Lower leg skin (tissue), 4 donors: Measurements from ENCODE around the gene SGMS2. TPM values are rescaled to one million over a fixed set of nuclear protein-coding genes. Genes with fewer than 3 reads are reported as not detected.

ENCODE experiments used
- DNase-seq, 2 donors: peaks; one replicate each; pipeline ENCODE4 v3.0.0-alpha.2; 2019; ENCODE audit warnings: low spot score in 2 of 2
- H3K4me3 ChIP-seq: fragments of 200-600 bp; sonication (generic); 2 replicates; pipeline ENCODE4 v1.5.1; 2017; ENCODE audit warnings: mild to moderate bottlenecking, low read depth; ENCODE audit not compliant: poor library complexity, severe bottlenecking
- POLR2A ChIP-seq, 2 donors: fragments of 450-650 bp; IDR thresholded peaks; one replicate each; pipeline ENCODE4 v1.6.1; 2016 to 2017; ENCODE audit warnings: antibody characterized with exemption in 2 of 2, mild to moderate bottlenecking in 1 of 2, moderate library complexity in 1 of 2
- WGBS, 2 donors: methylation state at CpG; one replicate each; pipeline ENCODE4 v1.1.5; 2018; 5-methylcytosine and 5-hydroxymethylcytosine counted together
- intact Hi-C: fragments of 100-400 bp; cut with DNase I; formaldehyde crosslinking; loops from one replicate; pipeline ENCODE4 v1.15.0; 2023; ENCODE audit warnings: low total_unique reads
- total RNA-seq, 4 donors: library from RNA; depleted of rRNA; stranded (reverse); fragments of >200 nt; gene quantifications; one replicate each; pipeline ENCODE4 v1.1.0, GENCODE V29; 2016
- TF ChIP-seq, protein P1 (sequence below), 3 donors: fragments of 450-650 bp; IDR thresholded peaks; one replicate each; pipeline ENCODE4 v1.5.1; 2016; ENCODE audit warnings: antibody characterized with exemption in 3 of 3, mild to moderate bottlenecking in 3 of 3, moderate library complexity in 2 of 3

The SGMS2 gene
- total RNA-seq, 4 donors from 2014 or later, result 38.7 to 81.5 (median 55.9) TPM

DNA sequence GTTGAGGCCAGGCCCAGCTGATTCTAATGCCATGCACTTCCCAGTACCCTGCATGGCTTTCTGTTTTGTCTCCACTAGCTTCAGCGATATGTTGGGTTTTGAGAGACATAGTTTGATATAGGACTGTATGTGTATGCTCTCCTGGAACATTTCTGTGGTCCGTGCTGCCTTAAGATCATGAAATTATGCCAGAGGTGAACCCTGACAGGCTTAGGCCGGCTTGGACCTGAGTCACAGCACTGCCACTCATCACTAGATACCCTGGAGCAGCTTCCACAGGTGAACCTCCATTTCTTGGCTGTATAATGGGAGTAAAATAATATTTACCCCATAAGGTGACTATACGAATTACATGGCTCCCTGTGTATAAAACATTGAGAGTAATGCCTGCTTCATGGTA, 6.4 kb downstream of the SGMS2 start:
- TF ChIP-seq, protein P1, sequence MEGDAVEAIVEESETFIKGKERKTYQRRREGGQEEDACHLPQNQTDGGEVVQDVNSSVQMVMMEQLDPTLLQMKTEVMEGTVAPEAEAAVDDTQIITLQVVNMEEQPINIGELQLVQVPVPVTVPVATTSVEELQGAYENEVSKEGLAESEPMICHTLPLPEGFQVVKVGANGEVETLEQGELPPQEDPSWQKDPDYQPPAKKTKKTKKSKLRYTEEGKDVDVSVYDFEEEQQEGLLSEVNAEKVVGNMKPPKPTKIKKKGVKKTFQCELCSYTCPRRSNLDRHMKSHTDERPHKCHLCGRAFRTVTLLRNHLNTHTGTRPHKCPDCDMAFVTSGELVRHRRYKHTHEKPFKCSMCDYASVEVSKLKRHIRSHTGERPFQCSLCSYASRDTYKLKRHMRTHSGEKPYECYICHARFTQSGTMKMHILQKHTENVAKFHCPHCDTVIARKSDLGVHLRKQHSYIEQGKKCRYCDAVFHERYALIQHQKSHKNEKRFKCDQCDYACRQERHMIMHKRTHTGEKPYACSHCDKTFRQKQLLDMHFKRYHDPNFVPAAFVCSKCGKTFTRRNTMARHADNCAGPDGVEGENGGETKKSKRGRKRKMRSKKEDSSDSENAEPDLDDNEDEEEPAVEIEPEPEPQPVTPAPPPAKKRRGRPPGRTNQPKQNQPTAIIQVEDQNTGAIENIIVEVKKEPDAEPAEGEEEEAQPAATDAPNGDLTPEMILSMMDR (IDR thresholded peaks at IDR 0.05), result no peak
- TF ChIP-seq POLR2A (IDR thresholded peaks at IDR 0.05), result no peak
- intact Hi-C loops, result no loop called here
- H3K4me3 ChIP-seq, result no peak overlapping the region
- DNase-seq, result no peak
- WGBS, 2 donors, result 81 to 94% methylated on average over 4 of the region's 4 CpGs

DNA sequence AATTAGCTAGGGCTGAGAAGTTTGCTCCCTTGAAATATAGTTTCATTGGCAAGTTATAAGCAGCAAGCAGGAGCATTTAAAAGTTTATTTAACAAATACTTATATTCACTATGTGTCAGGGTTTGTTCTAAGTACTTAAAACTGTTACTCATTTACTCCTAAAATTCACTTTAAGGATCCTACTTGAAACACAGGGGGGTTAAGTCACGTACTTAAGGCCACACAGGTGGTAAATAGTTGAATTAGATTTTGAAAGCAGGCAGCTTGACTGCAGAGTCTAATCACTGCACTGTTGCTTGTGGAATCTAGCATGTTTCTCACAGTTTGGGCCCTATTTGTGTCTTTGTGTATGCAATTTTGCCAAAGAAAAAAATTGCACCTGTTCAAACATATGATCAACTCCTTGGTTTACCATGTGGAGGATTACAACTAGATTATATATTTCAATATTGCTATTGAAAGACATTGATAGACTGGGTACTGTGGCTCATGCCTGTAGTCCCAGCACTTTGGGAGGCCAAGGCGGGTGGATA, 7.6 kb downstream of the SGMS2 start:
- intact Hi-C loops, result no loop called here
- no peak overlapping the region for H3K4me3 ChIP-seq
- 94 to 96% methylated on average over 2 of the region's 2 CpGs for WGBS, 2 donors
- no peak for DNase-seq
- TF ChIP-seq, protein P1 (IDR thresholded peaks at IDR 0.05), result no peak
- TF ChIP-seq POLR2A (IDR thresholded peaks at IDR 0.05), result no peak

DNA sequence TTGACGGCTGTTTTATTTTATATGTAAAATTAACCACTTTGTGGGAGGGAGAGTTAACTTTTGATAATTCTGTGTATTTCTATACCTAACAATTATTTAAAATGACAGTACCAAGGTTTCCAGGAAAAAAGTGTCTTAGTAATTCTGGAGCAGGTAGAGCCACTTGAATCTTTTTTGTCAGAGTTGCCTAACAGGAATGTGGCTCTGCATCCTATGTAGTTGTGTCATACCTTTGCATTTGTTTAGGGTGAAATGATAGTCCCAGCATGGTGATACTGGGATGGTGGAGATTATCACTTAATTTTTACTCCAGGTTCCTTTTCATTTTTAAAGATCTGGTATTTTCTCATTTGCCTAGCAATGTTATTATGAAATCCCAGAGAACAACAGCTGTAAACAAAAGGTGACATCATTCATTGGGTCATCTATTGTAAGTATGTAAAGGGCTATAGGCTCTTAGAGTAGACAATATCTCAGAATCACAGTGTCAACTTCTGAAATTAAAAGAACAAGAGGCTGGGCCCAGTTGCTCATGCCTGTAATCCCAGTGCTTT, 9.6 kb downstream of the SGMS2 start:
- TF ChIP-seq, protein P1 (IDR thresholded peaks at IDR 0.05), result no peak
- no peak for TF ChIP-seq POLR2A (IDR thresholded peaks at IDR 0.05)
- no peak overlapping the region for H3K4me3 ChIP-seq
- DNase-seq, result no peak
- WGBS, 2 donors, result 69 to 81% methylated on average over 1 of the region's 1 CpG
- intact Hi-C loops, result no loop called here

DNA sequence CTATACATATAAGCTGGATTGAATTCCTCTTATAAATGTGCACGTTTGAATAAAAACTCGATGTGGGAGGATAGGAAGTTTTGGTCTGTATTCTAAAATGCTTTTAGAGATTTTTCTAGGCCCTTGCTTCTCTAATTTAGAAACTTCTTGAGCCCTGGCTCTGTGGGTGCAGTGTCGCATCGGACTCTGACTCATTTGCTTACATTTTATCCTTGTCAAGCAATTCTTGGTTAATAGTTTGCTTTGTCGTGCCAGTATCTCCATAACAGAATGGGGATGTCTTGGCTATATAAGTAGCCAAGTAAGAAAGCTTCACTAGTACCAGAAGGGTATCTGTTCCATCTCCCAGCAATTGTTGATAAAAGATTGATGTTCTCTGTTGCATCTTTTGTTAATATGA, 10.7 kb downstream of the SGMS2 start:
- whole genome bisulfite sequencing, 2 donors, result 55 to 72% methylated on average over 5 of the region's 5 CpGs
- no peak for DNase-seq
- TF ChIP-seq POLR2A (IDR thresholded peaks at IDR 0.05), result no peak
- TF ChIP-seq, protein P1 (IDR thresholded peaks at IDR 0.05), result no peak
- intact Hi-C loops, result no loop called here
- no peak overlapping the region for H3K4me3 ChIP-seq

DNA sequence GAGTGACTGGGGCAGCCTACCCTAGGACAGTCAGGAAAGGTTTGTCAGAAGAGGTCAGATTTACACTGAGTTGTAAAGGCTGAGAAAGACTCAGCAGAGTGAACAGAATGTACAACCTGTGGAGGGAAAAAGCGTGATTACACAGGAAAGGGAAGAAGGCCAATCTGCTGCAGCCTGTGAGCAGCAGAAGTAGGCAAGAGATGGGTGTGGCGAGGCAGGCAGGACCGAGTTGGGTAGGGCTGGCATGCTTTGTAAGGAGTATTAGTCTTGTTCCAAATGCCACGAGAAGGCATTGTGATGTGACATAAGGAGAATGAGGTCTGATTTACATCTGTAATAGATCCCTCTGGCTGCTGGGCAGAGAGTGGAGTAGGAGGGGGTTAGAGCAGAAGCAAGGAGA, 12.6 kb downstream of the SGMS2 start:
- no peak overlapping the region for H3K4me3 ChIP-seq
- no peak for TF ChIP-seq POLR2A (IDR thresholded peaks at IDR 0.05)
- TF ChIP-seq, protein P1 (IDR thresholded peaks at IDR 0.05), result no peak
- DNase-seq, result peak in 1 of 2 donors; percentile 36
- intact Hi-C loops, result no loop called here
- WGBS, 2 donors, result 36 to 41% methylated on average over 4 of the region's 4 CpGs
